Measurements from ENCODE around the gene WFDC5. TPM values are rescaled to one million over a fixed set of nuclear protein-coding genes. Genes with fewer than 3 reads are reported as not detected.

Gene WFDC5
- polyA plus RNA-seq, 2 donors = 4.5 to 6.4 TPM

DNA sequence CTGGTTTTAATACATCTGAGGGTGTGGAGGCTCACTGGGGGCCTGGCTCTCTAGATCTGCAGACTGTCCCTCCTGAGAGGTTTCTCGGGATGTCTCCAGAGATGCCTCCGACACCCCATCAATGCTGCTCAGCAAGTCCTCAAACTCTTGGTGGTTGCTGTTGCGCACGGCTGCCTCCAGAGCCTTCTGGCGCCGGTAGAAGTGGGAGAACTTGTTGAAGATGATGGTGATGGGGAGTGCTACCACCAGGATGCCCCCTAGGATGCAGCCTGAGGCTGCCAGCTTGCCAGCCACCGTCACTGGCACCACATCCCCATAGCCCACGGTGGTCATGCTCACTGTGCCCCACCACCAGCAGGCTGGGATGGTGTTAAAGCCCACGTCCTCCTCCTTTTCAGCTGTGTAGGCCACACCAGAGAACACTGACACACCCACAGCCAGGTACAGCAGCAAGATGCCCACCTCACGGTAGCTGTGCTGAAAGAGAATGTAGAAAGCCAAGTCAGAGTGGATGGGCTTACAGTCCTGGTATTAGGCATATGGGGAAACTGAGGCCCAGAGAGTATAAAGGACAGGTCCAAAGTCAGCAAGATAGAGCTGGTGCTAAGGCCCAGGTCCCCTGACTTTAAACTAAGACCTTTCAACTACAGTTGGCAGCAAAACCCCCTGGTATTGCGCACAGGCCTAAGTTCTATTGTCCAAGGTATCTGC lies 20.0 kb downstream of the WFDC5 start:
- H3K4me3 ChIP-seq (ENCODE audit: low read depth in 1 of 2, low read length in 2 of 2) = no peak overlapping the region
- H3K27ac ChIP-seq (ENCODE audit: low read depth in 2 of 2, low read length in 1 of 2) = no peak overlapping the region
- no peaks in the 10 kb centered on the region for H3K36me3 ChIP-seq (ENCODE audit: control insufficient read depth in 2 of 2, insufficient read depth in 2 of 2, low read length in 1 of 2)
- H3K9me3 ChIP-seq (ENCODE audit: control insufficient read depth in 2 of 2, insufficient read depth in 1 of 2, low read depth in 1 of 2, low read length in 1 of 2) = peaks cover 0 to 11% of the 10 kb centered on the region in 2 donors
- peaks cover 0 to 10% of the 10 kb centered on the region in 2 donors for H3K27me3 ChIP-seq (ENCODE audit: control insufficient read depth in 1 of 2, insufficient read depth in 2 of 2, low read length in 2 of 2)
- peaks cover 0 to 11% of the 10 kb centered on the region in 2 donors for H3K4me1 ChIP-seq (ENCODE audit: control insufficient read depth in 2 of 2, insufficient read depth in 2 of 2, low read length in 1 of 2)
- WGBS, 2 donors = 91 to 92% methylated on average over 11 of the region's 11 CpGs

DNA sequence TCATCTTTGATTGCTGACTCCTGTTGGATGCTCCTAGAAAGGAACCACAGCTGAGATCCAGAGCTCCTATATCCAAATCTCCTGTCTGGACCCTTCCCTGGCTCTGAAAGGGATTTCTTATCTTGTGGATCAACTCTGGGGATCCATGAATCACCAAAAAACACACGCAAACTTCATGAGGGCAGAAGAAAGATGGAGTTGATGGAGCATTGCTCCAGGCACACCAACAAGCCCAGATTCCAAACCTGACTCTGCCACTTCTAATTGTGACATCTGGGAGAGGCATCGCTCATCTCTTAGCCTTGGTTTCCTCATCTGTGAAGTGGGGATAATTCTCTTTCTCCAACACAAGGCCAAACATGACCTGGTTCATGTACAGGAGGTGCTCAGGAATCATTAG lies 20.8 kb downstream of the WFDC5 start:
- H3K4me1 ChIP-seq (ENCODE audit: control insufficient read depth in 2 of 2, insufficient read depth in 2 of 2, low read length in 1 of 2) = peaks cover 0 to 11% of the 10 kb centered on the region in 2 donors
- H3K27ac ChIP-seq (ENCODE audit: low read depth in 2 of 2, low read length in 1 of 2) = no peak overlapping the region
- 90 to 93% methylated on average over 2 of the region's 2 CpGs for WGBS, 2 donors
- no peaks in the 10 kb centered on the region for H3K36me3 ChIP-seq (ENCODE audit: control insufficient read depth in 2 of 2, insufficient read depth in 2 of 2, low read length in 1 of 2)
- no peak overlapping the region for H3K4me3 ChIP-seq (ENCODE audit: low read depth in 1 of 2, low read length in 2 of 2)
- peaks cover 0 to 11% of the 10 kb centered on the region in 2 donors for H3K9me3 ChIP-seq (ENCODE audit: control insufficient read depth in 2 of 2, insufficient read depth in 1 of 2, low read depth in 1 of 2, low read length in 1 of 2)
- H3K27me3 ChIP-seq (ENCODE audit: control insufficient read depth in 1 of 2, insufficient read depth in 2 of 2, low read length in 2 of 2) = peaks cover 0 to 10% of the 10 kb centered on the region in 2 donors

DNA sequence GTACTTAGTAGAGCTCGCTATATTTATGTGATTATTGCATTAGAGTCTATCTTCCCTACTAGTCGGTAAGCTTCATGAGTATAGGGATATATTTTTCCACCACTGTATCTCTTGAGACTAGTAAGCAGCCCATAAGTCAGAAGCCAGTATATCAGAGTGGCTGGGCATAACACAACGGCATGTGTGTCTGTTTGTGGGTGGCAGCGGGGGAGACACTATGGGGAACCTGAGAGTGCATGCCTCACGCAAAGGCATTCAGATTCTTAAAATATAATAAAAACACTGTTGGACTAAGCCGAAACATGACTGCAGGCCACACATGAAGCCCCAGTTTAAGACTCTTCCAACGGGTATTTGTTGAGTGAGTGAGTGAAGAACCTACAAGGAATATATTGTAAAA lies 22.1 kb downstream of the WFDC5 start:
- Histone ChIP-seq H3K27ac (ENCODE audit: low read depth in 2 of 2, low read length in 1 of 2) (no peak overlapping the region), H3K27me3 (ENCODE audit: control insufficient read depth in 1 of 2, insufficient read depth in 2 of 2, low read length in 2 of 2) (peaks cover 0 to 6% of the 10 kb centered on the region in 2 donors), H3K4me1 (ENCODE audit: control insufficient read depth in 2 of 2, insufficient read depth in 2 of 2, low read length in 1 of 2) (peaks cover 0 to 6% of the 10 kb centered on the region in 2 donors), H3K4me3 (ENCODE audit: low read depth in 1 of 2, low read length in 2 of 2) (no peak overlapping the region), H3K9me3 (ENCODE audit: control insufficient read depth in 2 of 2, insufficient read depth in 1 of 2, low read depth in 1 of 2, low read length in 1 of 2) (peaks cover 0 to 6% of the 10 kb centered on the region in 2 donors), H3K36me3 (ENCODE audit: control insufficient read depth in 2 of 2, insufficient read depth in 2 of 2, low read length in 1 of 2) (no peaks in the 10 kb centered on the region)
- 93% methylated on average over 7 of the region's 7 CpGs for WGBS, 2 donors

DNA sequence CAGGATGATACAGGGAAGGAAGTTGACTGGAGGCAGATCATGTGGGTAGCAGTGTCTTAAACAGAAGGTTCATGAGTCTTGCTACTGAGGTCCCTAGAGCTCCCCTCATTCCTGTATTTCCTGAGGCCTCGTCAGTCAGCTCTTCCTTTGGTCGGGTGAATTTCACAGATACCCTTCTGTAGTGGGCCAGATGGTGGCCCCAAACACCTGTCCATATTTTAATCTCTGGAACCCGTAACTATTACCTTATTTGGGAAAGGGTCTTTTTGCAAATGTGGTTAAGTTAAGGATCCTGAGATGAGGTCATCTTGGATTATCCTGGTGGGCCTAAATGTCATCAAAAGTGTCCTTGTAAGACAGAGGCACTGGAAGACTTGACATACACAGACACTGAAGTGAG lies 23.6 kb downstream of the WFDC5 start:
- 83 to 85% methylated on average over 3 of the region's 3 CpGs for WGBS, 2 donors
- H3K27me3 ChIP-seq (ENCODE audit: control insufficient read depth in 1 of 2, insufficient read depth in 2 of 2, low read length in 2 of 2) = no peaks in the 10 kb centered on the region
- no peaks in the 10 kb centered on the region for H3K36me3 ChIP-seq (ENCODE audit: control insufficient read depth in 2 of 2, insufficient read depth in 2 of 2, low read length in 1 of 2)
- no peak overlapping the region for H3K4me3 ChIP-seq (ENCODE audit: low read depth in 1 of 2, low read length in 2 of 2)
- no peak overlapping the region for H3K27ac ChIP-seq (ENCODE audit: low read depth in 2 of 2, low read length in 1 of 2)
- H3K4me1 ChIP-seq (ENCODE audit: control insufficient read depth in 2 of 2, insufficient read depth in 2 of 2, low read length in 1 of 2) = no peaks in the 10 kb centered on the region
- no peaks in the 10 kb centered on the region for H3K9me3 ChIP-seq (ENCODE audit: control insufficient read depth in 2 of 2, insufficient read depth in 1 of 2, low read depth in 1 of 2, low read length in 1 of 2)

DNA sequence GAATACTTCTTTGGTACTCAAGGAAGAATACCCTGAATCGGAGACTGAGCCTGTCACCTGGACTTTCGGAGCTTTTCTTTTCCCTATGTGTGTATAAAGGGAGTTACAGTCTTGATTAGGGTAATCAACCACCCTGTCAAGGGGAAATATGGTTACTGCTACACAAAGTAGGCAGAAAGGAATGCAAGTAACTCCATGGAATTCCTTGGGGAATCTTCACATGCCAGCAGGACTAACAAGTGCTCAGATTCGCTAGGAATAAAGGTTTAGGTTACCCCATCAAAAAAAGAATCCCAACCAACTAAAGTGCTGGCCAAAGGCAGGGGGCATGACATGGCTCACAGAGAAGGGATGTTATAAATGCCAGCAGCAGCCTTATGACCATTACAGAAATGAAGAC lies 24.5 kb downstream of the WFDC5 start:
- 97 to 98% methylated on average over 3 of the region's 3 CpGs for WGBS, 2 donors
- H3K36me3 ChIP-seq (ENCODE audit: control insufficient read depth in 2 of 2, insufficient read depth in 2 of 2, low read length in 1 of 2) = no peaks in the 10 kb centered on the region
- no peaks in the 10 kb centered on the region for H3K9me3 ChIP-seq (ENCODE audit: control insufficient read depth in 2 of 2, insufficient read depth in 1 of 2, low read depth in 1 of 2, low read length in 1 of 2)
- H3K27me3 ChIP-seq (ENCODE audit: control insufficient read depth in 1 of 2, insufficient read depth in 2 of 2, low read length in 2 of 2) = no peaks in the 10 kb centered on the region
- no peak overlapping the region for H3K27ac ChIP-seq (ENCODE audit: low read depth in 2 of 2, low read length in 1 of 2)
- H3K4me3 ChIP-seq (ENCODE audit: low read depth in 1 of 2, low read length in 2 of 2) = no peak overlapping the region
- H3K4me1 ChIP-seq (ENCODE audit: control insufficient read depth in 2 of 2, insufficient read depth in 2 of 2, low read length in 1 of 2) = no peaks in the 10 kb centered on the region

DNA sequence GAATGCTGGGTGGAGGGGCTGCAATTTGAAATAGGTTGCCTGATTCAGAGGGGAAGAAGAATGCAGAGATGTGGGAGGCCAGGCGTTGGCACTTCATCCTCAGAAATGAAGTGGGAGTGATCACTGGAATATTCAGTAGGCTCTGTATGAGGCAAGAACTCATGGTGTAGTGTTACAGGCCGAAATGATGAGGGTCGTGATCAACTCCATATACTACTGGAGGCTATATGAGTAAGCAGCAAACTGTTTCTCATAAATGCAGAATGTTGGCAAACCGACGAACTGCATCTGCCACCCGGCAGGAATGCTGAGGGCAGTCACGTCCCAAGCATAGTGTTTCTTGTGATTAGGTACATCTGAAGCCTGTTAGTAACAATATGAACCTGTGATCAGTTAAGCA lies 26.7 kb downstream of the WFDC5 start:
- H3K36me3 ChIP-seq (ENCODE audit: control insufficient read depth in 2 of 2, insufficient read depth in 2 of 2, low read length in 1 of 2) = no peaks in the 10 kb centered on the region
- no peaks in the 10 kb centered on the region for H3K9me3 ChIP-seq (ENCODE audit: control insufficient read depth in 2 of 2, insufficient read depth in 1 of 2, low read depth in 1 of 2, low read length in 1 of 2)
- H3K27me3 ChIP-seq (ENCODE audit: control insufficient read depth in 1 of 2, insufficient read depth in 2 of 2, low read length in 2 of 2) = no peaks in the 10 kb centered on the region
- H3K4me3 ChIP-seq (ENCODE audit: low read depth in 1 of 2, low read length in 2 of 2) = no peak overlapping the region
- H3K27ac ChIP-seq (ENCODE audit: low read depth in 2 of 2, low read length in 1 of 2) = no peak overlapping the region
- 49 to 73% methylated on average over 7 of the region's 7 CpGs for WGBS, 2 donors
- H3K4me1 ChIP-seq (ENCODE audit: control insufficient read depth in 2 of 2, insufficient read depth in 2 of 2, low read length in 1 of 2) = no peaks in the 10 kb centered on the region

DNA sequence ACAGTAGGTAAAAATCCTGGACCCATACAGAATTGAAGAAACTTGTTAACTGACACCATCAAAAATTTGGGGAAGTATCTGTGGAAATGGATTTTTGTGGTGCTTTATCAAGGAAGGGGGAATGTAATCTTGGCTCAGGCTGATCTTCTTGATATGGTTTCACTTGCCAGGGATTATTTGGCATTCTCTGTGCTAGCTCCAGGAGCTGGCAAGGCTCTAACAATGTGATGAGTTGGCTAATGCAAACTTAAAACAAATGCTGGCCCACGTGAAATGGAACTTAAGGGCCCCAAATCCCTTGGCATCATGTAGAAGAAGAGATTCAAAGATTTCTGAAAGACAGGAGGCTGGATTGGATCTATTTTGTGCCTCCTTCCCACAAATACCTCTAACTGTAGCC lies 27.2 kb downstream of the WFDC5 start:
- Histone ChIP-seq H3K4me3 (ENCODE audit: low read depth in 1 of 2, low read length in 2 of 2) (no peak overlapping the region), H3K27me3 (ENCODE audit: control insufficient read depth in 1 of 2, insufficient read depth in 2 of 2, low read length in 2 of 2) (no peaks in the 10 kb centered on the region)
- WGBS, 2 donors = 27 to 52% methylated on average over 1 of the region's 1 CpG

DNA sequence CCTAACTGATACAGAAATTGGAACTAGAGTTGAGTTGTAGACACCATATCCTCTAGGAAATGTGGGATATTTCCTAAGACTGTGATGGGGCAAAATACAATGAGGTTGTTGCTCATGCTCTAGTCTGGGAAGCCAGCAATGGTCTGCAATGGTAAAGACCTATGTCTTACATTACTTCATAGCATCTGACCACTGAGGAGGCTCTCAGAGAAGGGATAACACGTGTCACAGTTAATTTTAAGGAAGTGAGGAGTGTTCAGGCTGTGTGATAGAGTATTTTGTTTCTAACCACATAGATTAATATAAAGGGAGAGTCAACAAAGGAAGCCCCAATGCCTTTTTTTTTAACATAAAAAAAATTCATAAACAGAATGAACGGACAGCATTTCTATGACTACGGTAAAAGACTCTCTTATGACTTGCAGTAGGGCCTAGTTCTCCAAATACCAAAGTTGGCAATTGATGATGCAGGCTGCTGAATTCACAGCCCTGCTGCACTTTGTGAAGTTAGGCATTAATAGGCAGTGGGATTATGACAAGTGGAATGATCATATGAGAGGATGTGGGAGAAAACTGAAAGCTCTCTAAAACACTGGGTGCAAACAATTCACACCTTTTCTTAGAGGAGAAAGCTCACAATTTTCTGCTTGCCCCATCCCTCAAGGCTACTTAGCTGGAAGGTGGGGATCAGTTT lies 27.7 kb downstream of the WFDC5 start:
- Histone ChIP-seq H3K27me3 (ENCODE audit: control insufficient read depth in 1 of 2, insufficient read depth in 2 of 2, low read length in 2 of 2) (no peaks in the 10 kb centered on the region), H3K9me3 (ENCODE audit: control insufficient read depth in 2 of 2, insufficient read depth in 1 of 2, low read depth in 1 of 2, low read length in 1 of 2) (no peaks in the 10 kb centered on the region), H3K36me3 (ENCODE audit: control insufficient read depth in 2 of 2, insufficient read depth in 2 of 2, low read length in 1 of 2) (no peaks in the 10 kb centered on the region), H3K4me3 (ENCODE audit: low read depth in 1 of 2, low read length in 2 of 2) (no peak overlapping the region), H3K27ac (ENCODE audit: low read depth in 2 of 2, low read length in 1 of 2) (no peak overlapping the region), H3K4me1 (ENCODE audit: control insufficient read depth in 2 of 2, insufficient read depth in 2 of 2, low read length in 1 of 2) (no peaks in the 10 kb centered on the region)
- WGBS, 2 donors = 85% methylated on average over 3 of the region's 3 CpGs

More for the DNA sequence above, 27.2 kb downstream of the WFDC5 start:
- Histone ChIP-seq H3K36me3 (ENCODE audit: control insufficient read depth in 2 of 2, insufficient read depth in 2 of 2, low read length in 1 of 2) (no peaks in the 10 kb centered on the region), H3K9me3 (ENCODE audit: control insufficient read depth in 2 of 2, insufficient read depth in 1 of 2, low read depth in 1 of 2, low read length in 1 of 2) (no peaks in the 10 kb centered on the region), H3K4me1 (ENCODE audit: control insufficient read depth in 2 of 2, insufficient read depth in 2 of 2, low read length in 1 of 2) (no peaks in the 10 kb centered on the region), H3K27ac (ENCODE audit: low read depth in 2 of 2, low read length in 1 of 2) (no peak overlapping the region)

DNA sequence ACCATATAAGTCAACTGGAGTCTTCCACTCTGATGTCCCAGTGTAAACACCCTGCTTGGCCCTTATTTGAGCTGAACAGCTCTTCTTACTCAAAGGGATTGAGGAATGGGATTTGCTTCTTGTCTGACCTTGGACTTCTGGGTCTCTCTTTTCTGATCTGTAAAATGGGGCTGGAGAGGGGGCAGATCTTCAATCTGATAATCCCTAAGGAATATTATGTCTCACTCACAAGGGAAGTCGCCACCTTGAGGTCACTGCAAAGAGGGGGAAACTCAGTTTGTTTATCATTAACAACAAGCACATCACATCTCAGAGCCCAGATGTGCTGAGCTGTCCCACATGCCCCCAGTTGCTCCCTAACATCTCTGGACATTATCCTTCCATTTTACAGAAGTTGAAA lies 29.1 kb downstream of the WFDC5 start:
- Histone ChIP-seq H3K27me3 (ENCODE audit: control insufficient read depth in 1 of 2, insufficient read depth in 2 of 2, low read length in 2 of 2) (no peaks in the 10 kb centered on the region), H3K9me3 (ENCODE audit: control insufficient read depth in 2 of 2, insufficient read depth in 1 of 2, low read depth in 1 of 2, low read length in 1 of 2) (no peaks in the 10 kb centered on the region), H3K4me3 (ENCODE audit: low read depth in 1 of 2, low read length in 2 of 2) (no peak overlapping the region), H3K36me3 (ENCODE audit: control insufficient read depth in 2 of 2, insufficient read depth in 2 of 2, low read length in 1 of 2) (no peaks in the 10 kb centered on the region), H3K4me1 (ENCODE audit: control insufficient read depth in 2 of 2, insufficient read depth in 2 of 2, low read length in 1 of 2) (no peaks in the 10 kb centered on the region), H3K27ac (ENCODE audit: low read depth in 2 of 2, low read length in 1 of 2) (no peak overlapping the region)
- WGBS, 2 donors = 95 to 100% methylated on average over 1 of the region's 1 CpG

DNA sequence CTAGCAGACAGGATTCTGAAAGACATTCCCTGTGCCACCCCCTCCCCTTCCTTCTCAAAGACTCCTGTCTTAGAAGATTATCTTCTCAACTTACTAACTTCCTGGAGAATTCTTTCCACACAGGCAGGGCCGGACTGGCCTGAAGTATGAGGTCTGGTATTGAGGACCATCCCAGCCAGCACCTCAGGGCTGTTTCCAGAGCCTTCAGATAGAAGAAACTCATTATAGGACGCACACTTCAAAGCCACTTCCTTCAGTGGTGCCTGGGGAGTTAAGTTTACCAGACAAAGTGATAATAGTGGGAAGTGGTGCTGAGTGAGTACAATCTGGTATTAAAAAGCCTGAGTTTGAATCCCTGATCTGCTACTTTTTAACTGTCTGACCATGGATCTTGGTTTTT lies 29.7 kb downstream of the WFDC5 start:
- no peaks in the 10 kb centered on the region for H3K9me3 ChIP-seq (ENCODE audit: control insufficient read depth in 2 of 2, insufficient read depth in 1 of 2, low read depth in 1 of 2, low read length in 1 of 2)
- no peak overlapping the region for H3K4me3 ChIP-seq (ENCODE audit: low read depth in 1 of 2, low read length in 2 of 2)
- no peaks in the 10 kb centered on the region for H3K36me3 ChIP-seq (ENCODE audit: control insufficient read depth in 2 of 2, insufficient read depth in 2 of 2, low read length in 1 of 2)
- H3K27me3 ChIP-seq (ENCODE audit: control insufficient read depth in 1 of 2, insufficient read depth in 2 of 2, low read length in 2 of 2) = no peaks in the 10 kb centered on the region
- H3K4me1 ChIP-seq (ENCODE audit: control insufficient read depth in 2 of 2, insufficient read depth in 2 of 2, low read length in 1 of 2) = no peaks in the 10 kb centered on the region
- WGBS, 2 donors = 75 to 83% methylated on average over 2 of the region's 2 CpGs
- H3K27ac ChIP-seq (ENCODE audit: low read depth in 2 of 2, low read length in 1 of 2) = no peak overlapping the region
